RWPE2 (cell line): ENCODE results near the gene OPN3.

Experiments used
- ATAC-seq: fragments of 200-7000 bp; cut with Tn5 transposase; 3 replicates; pipeline ENCODE4 v1.9.1; 2021; ENCODE audit warnings: low read depth
- DNase-seq: peaks from one replicate; pipeline ENCODE4 v3.0.0-alpha.2; 2020; ENCODE audit warnings: low spot score
- H3K27ac ChIP-seq: fragments of 450-650 bp; 2 replicates; pipeline ENCODE4 v1.5.1; 2017; ENCODE audit warnings: mild to moderate bottlenecking; ENCODE audit not compliant: poor library complexity, severe bottlenecking
- H3K27me3 ChIP-seq: fragments of 250-450 bp; sonication (Bioruptor Pico); 2 replicates; pipeline ENCODE4 v1.5.1; 2021; ENCODE audit warnings: mild to moderate bottlenecking, moderate library complexity; ENCODE audit not compliant: insufficient read depth, poor library complexity, severe bottlenecking
- H3K36me3 ChIP-seq: fragments of 250-450 bp; sonication (Bioruptor Pico); 2 replicates; pipeline ENCODE4 v1.5.1; 2020; ENCODE audit warnings: low read depth, mild to moderate bottlenecking, moderate library complexity
- H3K4me1 ChIP-seq: fragments of 250-450 bp; sonication (Bioruptor Pico); 2 replicates; pipeline ENCODE4 v1.5.1; 2021; ENCODE audit warnings: mild to moderate bottlenecking, moderate library complexity; ENCODE audit not compliant: insufficient read depth, poor library complexity, severe bottlenecking
- H3K4me3 ChIP-seq: fragments of 250-450 bp; sonication (Bioruptor Pico); 2 replicates; pipeline ENCODE4 v1.5.1; 2021; ENCODE audit warnings: mild to moderate bottlenecking, moderate library complexity; ENCODE audit not compliant: severe bottlenecking
- H3K9me3 ChIP-seq: fragments of 250-450 bp; sonication (Bioruptor Pico); 2 replicates; pipeline ENCODE4 v1.5.1; 2021; ENCODE audit warnings: mild to moderate bottlenecking, moderate library complexity; ENCODE audit not compliant: severe bottlenecking
- CTCF ChIP-seq: fragments of 450-650 bp; IDR thresholded peaks from one replicate; pipeline ENCODE4 v1.5.1; 2017; ENCODE audit warnings: mild to moderate bottlenecking, moderate library complexity; ENCODE audit not compliant: poor library complexity, severe bottlenecking

Gene OPN3

DNA sequence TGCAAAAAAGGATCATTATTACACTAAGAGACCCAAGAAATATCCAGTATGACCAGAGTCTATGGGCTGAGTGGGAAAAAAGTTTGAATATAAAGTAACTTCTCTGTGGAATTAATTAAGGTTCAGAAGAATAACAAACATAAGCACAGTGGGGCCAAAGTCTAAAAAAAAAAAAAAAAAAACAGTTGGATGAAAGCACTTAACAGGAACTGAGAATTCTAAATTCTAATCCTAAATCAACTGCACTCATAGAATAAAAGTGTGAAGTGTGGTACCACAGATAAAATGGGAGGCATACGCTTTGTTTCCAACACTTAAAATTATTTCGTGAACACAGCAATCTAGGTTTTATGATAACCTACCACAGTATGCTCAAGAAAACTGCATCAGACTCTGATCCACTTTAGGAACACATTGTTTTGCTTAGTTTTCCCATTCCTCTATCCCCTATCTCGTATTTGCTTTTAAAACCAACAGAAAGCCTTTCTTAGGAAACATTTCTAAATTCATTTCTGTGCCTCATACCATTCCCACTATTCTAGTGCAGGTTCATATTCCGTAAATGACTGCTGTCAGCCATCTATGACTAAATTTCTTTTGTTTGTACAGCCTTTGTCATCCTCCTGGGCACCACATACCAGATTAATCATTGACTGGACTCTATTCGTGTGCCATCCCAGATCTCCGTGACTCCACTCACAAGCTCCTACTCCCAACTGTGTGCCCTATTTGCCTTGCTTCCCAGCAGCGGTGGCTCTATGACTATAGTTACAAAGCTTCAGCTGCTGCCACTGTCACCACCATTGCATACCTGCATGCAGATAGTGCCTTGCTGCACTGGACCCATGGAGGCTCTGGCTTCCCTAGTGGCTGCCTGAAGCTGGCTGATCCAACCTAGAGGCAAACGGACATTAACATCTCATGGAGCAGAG lies 24.9 kb downstream of the OPN3 start:
- DNase-seq (no peak), ATAC-seq (peak; percentile 71)
- TF ChIP-seq CTCF: no peak
- Histone ChIP-seq H3K27ac (no peak overlapping the region), H3K27me3 (no peaks in the 10 kb centered on the region), H3K9me3 (no peaks in the 10 kb centered on the region), H3K4me3 (no peak overlapping the region), H3K4me1 (peaks cover 15% of the 10 kb centered on the region), H3K36me3 (no peaks in the 10 kb centered on the region)

DNA sequence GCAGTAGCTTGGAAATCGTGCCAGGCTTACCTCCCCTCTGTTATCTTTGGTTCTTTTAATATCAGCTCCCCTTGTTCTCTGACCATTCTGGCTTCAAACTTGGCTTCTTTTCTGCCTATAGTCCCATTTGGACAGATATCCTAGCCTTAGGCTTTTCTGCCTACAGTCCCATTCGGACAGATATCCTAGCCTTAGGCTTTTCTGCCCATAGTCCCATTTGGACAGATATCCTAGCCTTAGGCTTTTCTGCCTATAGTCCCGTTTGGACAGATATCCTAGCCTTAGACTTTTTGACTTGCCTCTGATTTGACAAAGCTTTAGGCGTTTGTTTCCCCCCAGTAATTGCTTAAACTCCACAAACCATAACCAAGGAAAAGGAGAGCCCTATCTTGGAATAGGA lies 25.6 kb downstream of the OPN3 start:
- no peak for TF ChIP-seq CTCF
- H3K27ac ChIP-seq: no peak overlapping the region
- ATAC-seq: no peak

DNA sequence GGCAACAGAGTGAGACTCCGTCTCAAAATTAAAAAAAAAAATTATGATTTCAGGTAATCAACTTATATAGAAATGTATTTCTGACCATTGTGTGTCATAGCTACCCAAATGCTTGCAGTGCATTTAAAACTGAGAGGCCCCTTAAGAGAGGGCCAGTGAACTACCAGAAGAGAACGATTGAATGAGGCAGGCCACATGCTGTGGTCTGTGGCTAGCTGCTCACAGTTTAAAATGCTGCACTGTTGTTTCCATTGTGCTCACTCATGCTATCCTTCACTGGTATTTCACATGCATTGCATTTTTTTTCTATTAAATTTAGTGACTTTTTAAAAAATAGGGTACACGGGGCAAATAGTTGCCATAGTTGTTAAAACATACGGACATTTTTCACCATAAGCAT lies 26.0 kb downstream of the OPN3 start:
- no peaks in the 10 kb centered on the region for H3K36me3 ChIP-seq
- DNase-seq (no peak), ATAC-seq (no peak)
- no peaks in the 10 kb centered on the region for H3K9me3 ChIP-seq
- TF ChIP-seq CTCF: no peak
- no peak overlapping the region for H3K4me3 ChIP-seq
- peaks cover 21% of the 10 kb centered on the region for H3K4me1 ChIP-seq
- H3K27me3 ChIP-seq: no peaks in the 10 kb centered on the region
- no peak overlapping the region for H3K27ac ChIP-seq

More for the DNA sequence above, 25.6 kb downstream of the OPN3 start:
- Histone ChIP-seq H3K4me3 (no peak overlapping the region), H3K4me1 (peaks cover 21% of the 10 kb centered on the region), H3K9me3 (no peaks in the 10 kb centered on the region), H3K36me3 (no peaks in the 10 kb centered on the region), H3K27me3 (no peaks in the 10 kb centered on the region)
- DNase-seq: no peak

- peak; percentile 36; the same call in 1 of the 3 replicates for ATAC-seq
- H3K4me1 ChIP-seq: peaks cover 32% of the 10 kb centered on the region
- no peaks in the 10 kb centered on the region for H3K36me3 ChIP-seq
- no peak for TF ChIP-seq CTCF
- no peaks in the 10 kb centered on the region for H3K27me3 ChIP-seq
- peak overlapping the region; percentile 41 for H3K27ac ChIP-seq
- H3K4me3 ChIP-seq: no peak overlapping the region
- no peak for DNase-seq
- no peaks in the 10 kb centered on the region for H3K9me3 ChIP-seq
Measured at GRCh38 chr1:241612533-241613477, 27.4 kb downstream of the OPN3 start.
